Breast epithelium (tissue), 4 donors: ENCODE results near the gene RAI1. TPM values are rescaled to one million over a fixed set of nuclear protein-coding genes. Genes with fewer than 3 reads are reported as not detected.

Source experiments
- DNase-seq, 2 donors: peaks; one replicate each; pipeline ENCODE4 v3.0.0-alpha.2; 2019; ENCODE audit warnings: low spot score in 2 of 2
- H3K27ac ChIP-seq, 2 donors: fragments of 200-600 bp; sonication (generic) in 1 of 2; one replicate each; pipeline ENCODE4 v1.5.1; 2016 to 2019; ENCODE audit warnings: mild to moderate bottlenecking in 1 of 2
- H3K27me3 ChIP-seq, 2 donors: fragments of 200-600 bp; sonication (generic) in 1 of 2; one replicate each; pipeline versions ENCODE4 v1.5.1 to v1.6.0; 2017 to 2019; ENCODE audit warnings: control low read depth in 1 of 2, mild to moderate bottlenecking in 1 of 2
- H3K36me3 ChIP-seq: fragments of 200-600 bp; one replicate; pipeline ENCODE4 v1.5.1; 2019
- H3K4me1 ChIP-seq, 2 donors: fragments of 200-600 bp; sonication (generic); one replicate each; pipeline ENCODE4 v1.5.1; 2016 to 2019; ENCODE audit warnings: control low read depth in 1 of 2
- H3K4me3 ChIP-seq, 3 donors: fragments of 200-600 bp; sonication (generic); 1 replicate in 2 of 3; 2 replicates in 1 of 3; pipeline ENCODE4 v1.5.1; 2016 to 2019; ENCODE audit warnings: mild to moderate bottlenecking in 3 of 3, moderate library complexity in 2 of 3
- H3K9me3 ChIP-seq, 2 donors: fragments of 200-600 bp; sonication (generic) in 1 of 2; one replicate each; pipeline ENCODE4 v1.5.1; 2016 to 2019; ENCODE audit warnings: control low read depth in 1 of 2
- POLR2A ChIP-seq: fragments of 450-650 bp; IDR thresholded peaks from one replicate; pipeline ENCODE4 v1.6.1; 2016; ENCODE audit warnings: antibody characterized with exemption, mild to moderate bottlenecking, moderate library complexity
- POLR2AphosphoS5 ChIP-seq, 3 donors: sonication (generic); formaldehyde crosslinking; IDR thresholded peaks; one replicate each; pipeline ENCODE4 v1.6.1; 2017; ENCODE audit warnings: antibody characterized with exemption in 3 of 3
- intact Hi-C: fragments of 100-400 bp; cut with DNase I; formaldehyde crosslinking; loops from one replicate; pipeline ENCODE4 v1.15.1; 2023; ENCODE audit warnings: low total_unique reads
- total RNA-seq, 3 donors: library from RNA; depleted of rRNA; stranded (reverse); fragments of >200 nt; gene quantifications; one replicate each; pipeline ENCODE4 v1.1.0, GENCODE V29; 2016
- TF ChIP-seq, protein P1 (sequence below), 3 donors: fragments of 450-650 bp; IDR thresholded peaks; one replicate each; pipeline ENCODE4 v1.5.1; 2016 to 2017; ENCODE audit warnings: antibody characterized with exemption in 3 of 3, mild to moderate bottlenecking in 3 of 3, moderate library complexity in 3 of 3

Gene RAI1
- total RNA-seq, 3 donors from 2014 or later, result 5.6 to 25.6 (median 20.6) TPM

GRCh38 chr17:17809531-17810083, 128.3 kb downstream of the RAI1 start:
- Histone ChIP-seq H3K27me3 (no peaks in the 10 kb centered on the region), H3K4me1 (peaks cover 6 to 15% of the 10 kb centered on the region in 2 donors), H3K4me3 (peak overlapping the region; percentile 27 to 65 (median 51)), H3K27ac (peak overlapping the region; percentile 65 to 80), H3K36me3 (no peaks in the 10 kb centered on the region), H3K9me3 (no peaks in the 10 kb centered on the region)
- no peak for TF ChIP-seq POLR2A
- TF ChIP-seq, protein P1, sequence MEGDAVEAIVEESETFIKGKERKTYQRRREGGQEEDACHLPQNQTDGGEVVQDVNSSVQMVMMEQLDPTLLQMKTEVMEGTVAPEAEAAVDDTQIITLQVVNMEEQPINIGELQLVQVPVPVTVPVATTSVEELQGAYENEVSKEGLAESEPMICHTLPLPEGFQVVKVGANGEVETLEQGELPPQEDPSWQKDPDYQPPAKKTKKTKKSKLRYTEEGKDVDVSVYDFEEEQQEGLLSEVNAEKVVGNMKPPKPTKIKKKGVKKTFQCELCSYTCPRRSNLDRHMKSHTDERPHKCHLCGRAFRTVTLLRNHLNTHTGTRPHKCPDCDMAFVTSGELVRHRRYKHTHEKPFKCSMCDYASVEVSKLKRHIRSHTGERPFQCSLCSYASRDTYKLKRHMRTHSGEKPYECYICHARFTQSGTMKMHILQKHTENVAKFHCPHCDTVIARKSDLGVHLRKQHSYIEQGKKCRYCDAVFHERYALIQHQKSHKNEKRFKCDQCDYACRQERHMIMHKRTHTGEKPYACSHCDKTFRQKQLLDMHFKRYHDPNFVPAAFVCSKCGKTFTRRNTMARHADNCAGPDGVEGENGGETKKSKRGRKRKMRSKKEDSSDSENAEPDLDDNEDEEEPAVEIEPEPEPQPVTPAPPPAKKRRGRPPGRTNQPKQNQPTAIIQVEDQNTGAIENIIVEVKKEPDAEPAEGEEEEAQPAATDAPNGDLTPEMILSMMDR (IDR thresholded peaks at IDR 0.05), result no peak
- no peak for TF ChIP-seq POLR2AphosphoS5 (IDR thresholded peaks at IDR 0.05)
- no peak for DNase-seq
- intact Hi-C loops, result loop anchor here (5.0 to 10.0 kb wide), 2 partner anchors 48 to 225 kb away; partner anchors contain the start of genes ATPAF2 and GID4

- peak overlapping the region; percentile 27 to 65 (median 51) for H3K4me3 ChIP-seq
- no peaks in the 10 kb centered on the region for H3K27me3 ChIP-seq
- H3K4me1 ChIP-seq, result peaks cover 11 to 15% of the 10 kb centered on the region in 2 donors
- TF ChIP-seq, protein P1 (IDR thresholded peaks at IDR 0.05), result peak in 1 of 3 donors; percentile 10
- TF ChIP-seq POLR2AphosphoS5 (IDR thresholded peaks at IDR 0.05) (peak in 1 of 3 donors; percentile 9), POLR2A (no peak)
- H3K36me3 ChIP-seq, result no peaks in the 10 kb centered on the region
- intact Hi-C loops, result loop anchor here (5.0 to 10.0 kb wide), 2 partner anchors 47 to 225 kb away; partner anchors contain the start of genes ATPAF2 and GID4
- DNase-seq, result peak in 1 of 2 donors; percentile 76
- H3K27ac ChIP-seq, result peak overlapping the region; percentile 65 to 80
- no peaks in the 10 kb centered on the region for H3K9me3 ChIP-seq
Observed at GRCh38 chr17:17810084-17810894, 129.0 kb downstream of the RAI1 start.

DNA sequence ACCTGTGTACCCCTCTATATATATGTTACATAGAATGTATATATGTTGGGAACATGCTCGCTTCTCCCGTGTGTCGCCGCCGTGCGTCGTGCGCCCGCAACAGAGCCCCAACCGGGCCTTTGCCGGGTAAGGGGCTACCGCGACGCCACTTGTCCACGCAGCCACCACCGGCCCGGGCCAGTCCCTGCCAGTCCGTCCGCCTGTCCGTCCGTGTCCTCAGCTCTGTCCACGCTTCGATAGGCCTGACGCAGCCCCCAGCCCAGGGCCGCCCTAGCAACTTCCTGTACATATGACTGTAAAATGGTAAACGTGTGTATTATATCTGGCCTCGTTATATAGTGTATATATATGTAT, 129.6 kb downstream of the RAI1 start:
- Histone ChIP-seq H3K9me3 (no peaks in the 10 kb centered on the region), H3K36me3 (no peaks in the 10 kb centered on the region), H3K4me3 (peak overlapping the region in 1 of 3 donors; percentile 65), H3K27me3 (no peaks in the 10 kb centered on the region), H3K27ac (peak overlapping the region in 1 of 2 donors; percentile 80), H3K4me1 (peaks cover 11 to 15% of the 10 kb centered on the region in 2 donors)
- no peak for DNase-seq
- no peak for TF ChIP-seq POLR2A
- TF ChIP-seq, protein P1 (IDR thresholded peaks at IDR 0.05), result peak in 1 of 3 donors; percentile 18
- intact Hi-C loops, result loop anchor here (5.0 to 10.0 kb wide), 2 partner anchors 46 to 224 kb away; partner anchors contain the start of genes ATPAF2 and GID4

GRCh38 chr17:17811381-17812210, 130.3 kb downstream of the RAI1 start:
- Histone ChIP-seq H3K27me3 (no peaks in the 10 kb centered on the region), H3K4me1 (peaks cover 11 to 15% of the 10 kb centered on the region in 2 donors), H3K27ac (peak overlapping the region; percentile 13 to 52), H3K36me3 (no peaks in the 10 kb centered on the region), H3K9me3 (no peaks in the 10 kb centered on the region), H3K4me3 (no peak overlapping the region)
- DNase-seq, result peak in 1 of 2 donors; percentile 74
- intact Hi-C loops, result loop anchor here (5.0 to 10.0 kb wide), 2 partner anchors 46 to 223 kb away; partner anchors contain the start of genes ATPAF2 and GID4
- TF ChIP-seq, protein P1 (IDR thresholded peaks at IDR 0.05), result no peak
- TF ChIP-seq POLR2AphosphoS5 (IDR thresholded peaks at IDR 0.05), result no peak
- no peak for TF ChIP-seq POLR2A
